ENCODE data around the gene RRAS.

Gene RRAS

DNA sequence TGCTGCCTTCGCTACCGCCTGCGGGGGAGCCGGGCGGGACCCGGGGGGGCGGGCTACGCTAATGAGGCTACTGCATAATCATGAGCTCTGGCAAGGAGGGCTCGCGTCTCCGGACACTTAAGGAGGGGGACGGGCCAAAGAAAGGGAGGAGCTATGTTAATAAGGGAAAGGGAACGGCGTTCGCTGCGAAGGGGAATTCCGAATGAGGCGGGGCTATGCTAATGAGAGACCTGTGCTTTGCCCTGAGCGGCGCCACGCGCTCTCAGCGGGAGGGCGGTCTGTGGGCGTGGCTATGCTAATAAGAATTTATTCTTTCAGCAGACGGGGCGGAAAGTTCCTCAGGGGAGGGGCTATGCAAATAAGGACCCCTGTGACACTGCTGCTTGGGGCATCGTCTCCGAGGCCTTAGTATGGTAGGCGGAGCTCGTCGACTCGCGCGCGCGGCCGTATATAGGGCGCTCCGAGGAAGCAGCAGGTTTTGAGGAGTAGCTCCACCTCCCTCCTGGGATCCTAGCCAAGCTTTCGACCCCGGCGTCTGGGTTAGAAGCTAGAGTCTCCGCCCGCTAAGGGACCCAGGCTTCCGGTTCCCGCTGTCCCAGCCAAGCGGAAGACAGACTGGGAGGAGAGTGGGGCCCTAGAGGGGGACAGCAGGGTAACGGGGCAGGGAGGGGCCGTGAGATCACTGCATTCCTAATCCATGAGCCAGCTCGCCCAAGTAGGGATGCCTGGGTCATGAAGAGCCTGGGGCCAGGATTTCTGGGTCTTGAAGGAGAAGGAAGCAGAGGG lies at the start of gene RRAS:
Gene RRAS (minus strand): TSS at position 31 of the 786 bp plus-strand sequence. CDS start 45 bp downstream, outside the sequence.
- DNase-seq, result peak; percentile 100

DNA sequence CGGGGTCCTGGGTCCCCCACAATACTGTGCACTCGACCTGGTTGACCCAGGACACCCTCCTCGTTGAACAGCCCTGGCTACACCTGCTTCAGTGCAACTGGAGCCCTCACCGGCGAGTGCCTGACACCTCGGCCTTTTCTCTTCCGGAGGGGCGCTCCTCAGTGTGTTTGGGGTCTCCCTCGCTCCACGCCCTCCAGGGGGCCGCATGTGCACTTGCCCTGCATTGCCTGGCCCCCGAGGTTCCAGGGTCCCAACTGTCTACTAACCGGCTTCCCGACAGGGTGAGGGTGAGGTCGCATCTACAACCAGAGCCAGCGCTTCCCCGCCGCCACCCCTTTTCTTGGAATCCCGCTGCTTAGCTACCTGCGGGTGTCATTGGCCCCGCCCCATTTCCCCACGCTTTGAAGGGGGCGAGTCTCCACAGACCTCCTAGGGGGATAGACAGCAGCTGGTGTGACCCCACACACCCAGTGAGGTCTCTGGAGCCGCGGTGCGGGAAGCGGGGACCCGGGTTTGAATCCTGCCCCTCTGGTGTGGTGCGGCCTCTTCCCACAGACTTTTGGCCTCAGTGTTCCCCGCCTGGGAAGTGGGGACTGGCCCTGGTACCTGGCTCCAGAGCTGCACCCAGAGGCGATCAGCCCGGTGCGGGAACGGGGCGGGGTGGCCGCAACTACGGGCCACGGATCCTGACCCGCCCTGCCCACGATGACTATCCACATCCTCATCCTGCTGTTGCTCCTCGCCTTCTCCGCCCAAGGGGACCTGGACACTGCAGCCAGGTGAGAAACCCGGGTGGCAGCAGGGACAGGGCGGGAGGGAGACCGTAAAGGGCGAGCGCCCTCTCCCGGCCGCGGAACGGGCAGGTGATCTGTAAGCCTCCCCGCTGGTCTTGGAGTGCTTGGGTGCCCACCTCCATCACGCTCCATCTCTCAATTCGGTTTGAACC lies 49.5 kb upstream of the RRAS start, which contains the start of gene ADM5:
Gene ADM5 (plus strand): TSS at position 462 of the 946 bp plus-strand sequence. CDS start 244 bp downstream, at position 706.
- peak in 1 of 3 donors; percentile 18 for DNase-seq

DNA sequence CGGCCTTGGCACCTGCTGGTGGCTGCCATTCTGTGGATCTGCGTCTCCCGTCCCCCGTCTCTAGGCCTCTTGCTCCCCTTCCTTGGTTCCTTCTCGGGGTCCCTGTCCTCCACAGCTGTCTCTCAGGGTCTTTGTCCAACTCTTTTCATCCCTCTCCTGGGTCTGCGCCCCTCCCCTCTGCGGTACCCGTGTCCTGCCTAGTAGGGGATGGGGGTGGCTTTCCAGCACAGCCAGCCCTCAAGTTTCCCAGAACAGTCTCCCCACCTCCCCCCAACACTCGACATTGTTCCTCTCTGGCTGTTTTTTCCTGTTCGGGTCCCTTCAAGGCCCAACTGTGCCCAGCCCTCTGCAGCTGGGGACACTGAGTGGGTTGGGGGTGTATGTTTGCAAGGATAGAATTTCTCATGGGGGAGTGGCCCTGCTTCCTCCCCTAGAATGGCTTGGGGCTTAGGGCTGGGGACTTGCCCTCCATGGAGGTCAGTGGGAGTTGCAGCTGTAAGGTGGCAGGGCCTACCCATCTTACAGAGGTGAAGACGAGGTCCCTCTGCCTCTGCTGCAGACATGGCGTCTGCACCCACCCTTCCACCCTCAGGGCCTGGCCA lies 48.7 kb upstream of the RRAS start:
- DNase-seq, result no peak

GRCh38 chr19:49687566-49688316 lies 47.8 kb upstream of the RRAS start:
- peak; percentile 52 to 58 (median 58) for DNase-seq

DNA sequence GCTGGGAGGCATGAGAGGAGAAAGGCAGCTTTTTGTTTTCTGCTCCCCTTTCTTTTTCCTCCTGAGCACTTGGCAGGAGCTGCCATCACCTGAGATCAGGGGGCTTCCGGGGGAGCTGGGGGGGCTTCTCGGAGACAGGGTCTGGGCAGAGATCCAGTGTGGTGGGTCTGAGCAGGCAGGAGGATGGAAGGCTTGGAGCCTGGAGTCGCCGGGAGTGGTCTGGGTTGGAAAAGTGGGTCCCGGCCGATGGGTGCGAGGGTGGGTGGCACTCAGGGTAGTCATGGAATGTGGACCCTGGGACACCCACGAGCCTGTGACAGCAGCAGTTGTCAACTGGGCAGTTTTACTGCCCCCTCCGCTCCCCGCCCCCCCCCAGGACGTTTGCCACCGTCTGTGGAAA lies 47.2 kb upstream of the RRAS start:
- no peak for DNase-seq

DNA sequence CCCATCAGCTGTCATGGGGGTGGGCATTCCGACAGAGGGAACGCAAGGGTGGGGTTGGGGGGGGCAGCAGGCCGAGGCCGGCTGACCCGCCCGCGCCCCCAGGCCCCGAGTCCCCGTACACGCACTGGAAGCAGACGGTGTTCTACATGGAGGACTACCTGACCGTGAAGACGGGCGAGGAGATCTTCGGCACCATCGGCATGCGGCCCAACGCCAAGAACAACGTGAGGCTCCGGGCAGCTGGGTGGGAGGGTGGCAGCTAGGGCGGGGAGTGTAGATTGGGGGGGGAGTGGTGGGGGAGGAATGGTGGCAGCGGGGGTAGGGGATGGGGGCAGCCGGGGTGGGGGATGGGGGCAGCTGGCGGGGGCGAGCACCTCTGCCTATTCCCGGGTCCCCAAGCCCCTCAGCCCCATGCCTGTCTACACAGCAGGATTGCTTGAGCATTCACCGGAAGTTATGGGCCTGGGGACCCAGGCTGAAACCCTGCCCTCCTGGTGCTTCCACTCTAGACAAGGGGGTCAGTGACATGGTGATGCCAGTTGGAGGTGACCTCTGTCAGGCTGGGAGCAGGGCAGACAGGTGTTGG lies 46.7 kb upstream of the RRAS start:
- DNase-seq, result no peak

- no peak for DNase-seq
Observed at GRCh38 chr19:49685845-49686332, 45.9 kb upstream of the RRAS start.

- no peak for DNase-seq
Observed at GRCh38 chr19:49684983-49685553, 45.1 kb upstream of the RRAS start.

GRCh38 chr19:49684251-49684982 lies 44.5 kb upstream of the RRAS start:
- peak in 2 of 3 donors; percentile 34 to 44 for DNase-seq

DNA sequence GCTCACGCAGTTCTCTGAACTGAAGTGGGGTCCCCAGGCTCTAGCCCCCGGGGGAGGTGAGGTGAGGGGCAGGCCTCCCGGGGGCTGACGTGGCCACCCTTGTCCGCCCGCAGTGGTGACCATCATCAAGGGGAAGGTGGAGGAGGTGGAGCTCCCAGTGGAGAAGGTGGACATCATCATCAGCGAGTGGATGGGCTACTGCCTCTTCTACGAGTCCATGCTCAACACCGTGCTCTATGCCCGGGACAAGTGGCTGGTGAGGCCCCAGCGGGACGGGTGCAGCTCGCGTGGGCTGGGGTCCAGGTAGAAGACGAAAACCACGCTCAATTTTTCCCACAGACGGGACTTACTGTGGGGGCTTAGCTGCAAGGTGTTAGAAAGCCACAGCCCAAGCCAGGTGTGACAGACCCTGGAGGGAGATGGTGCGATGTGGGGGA lies 43.9 kb upstream of the RRAS start:
- no peak for DNase-seq

DNA sequence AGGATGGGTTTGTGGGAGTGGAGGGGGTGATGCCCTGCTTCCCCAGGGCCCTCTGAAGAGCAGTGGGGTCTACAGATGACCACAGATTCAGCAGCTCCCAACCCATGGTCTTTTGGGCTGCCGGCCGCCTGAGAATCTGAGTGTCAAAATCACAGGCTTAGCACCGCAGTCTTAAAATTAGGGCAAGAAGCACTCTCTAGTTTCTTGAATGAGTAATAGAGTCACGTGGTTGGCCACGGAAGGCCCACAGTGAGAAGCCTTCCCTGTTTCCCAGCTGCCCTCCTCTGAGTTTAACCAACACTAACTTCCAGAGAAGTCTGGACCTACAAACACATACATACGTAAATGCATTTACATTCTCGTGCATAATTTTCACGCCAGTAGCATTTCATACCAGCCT lies 42.3 kb upstream of the RRAS start:
- DNase-seq, result no peak

DNA sequence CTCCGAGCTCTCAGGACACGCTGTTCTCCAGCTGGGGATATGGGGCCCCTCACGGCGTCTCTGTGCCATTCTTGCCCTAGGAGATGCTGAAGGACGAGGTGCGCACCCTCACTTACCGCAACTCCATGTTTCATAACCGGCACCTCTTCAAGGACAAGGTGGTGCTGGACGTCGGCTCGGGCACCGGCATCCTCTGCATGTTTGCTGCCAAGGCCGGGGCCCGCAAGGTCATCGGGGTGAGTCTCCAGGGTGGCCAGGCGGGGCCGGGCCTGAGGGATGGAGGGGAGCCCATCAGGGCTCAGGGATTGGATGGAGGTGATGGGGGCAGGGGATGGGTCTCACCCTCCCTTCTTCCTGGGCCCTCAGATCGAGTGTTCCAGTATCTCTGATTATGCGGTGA lies 41.9 kb upstream of the RRAS start:
- no peak for DNase-seq

GRCh38 chr19:49680421-49681351 lies 40.7 kb upstream of the RRAS start:
- peak; percentile 91 to 96 (median 95) for DNase-seq

DNA sequence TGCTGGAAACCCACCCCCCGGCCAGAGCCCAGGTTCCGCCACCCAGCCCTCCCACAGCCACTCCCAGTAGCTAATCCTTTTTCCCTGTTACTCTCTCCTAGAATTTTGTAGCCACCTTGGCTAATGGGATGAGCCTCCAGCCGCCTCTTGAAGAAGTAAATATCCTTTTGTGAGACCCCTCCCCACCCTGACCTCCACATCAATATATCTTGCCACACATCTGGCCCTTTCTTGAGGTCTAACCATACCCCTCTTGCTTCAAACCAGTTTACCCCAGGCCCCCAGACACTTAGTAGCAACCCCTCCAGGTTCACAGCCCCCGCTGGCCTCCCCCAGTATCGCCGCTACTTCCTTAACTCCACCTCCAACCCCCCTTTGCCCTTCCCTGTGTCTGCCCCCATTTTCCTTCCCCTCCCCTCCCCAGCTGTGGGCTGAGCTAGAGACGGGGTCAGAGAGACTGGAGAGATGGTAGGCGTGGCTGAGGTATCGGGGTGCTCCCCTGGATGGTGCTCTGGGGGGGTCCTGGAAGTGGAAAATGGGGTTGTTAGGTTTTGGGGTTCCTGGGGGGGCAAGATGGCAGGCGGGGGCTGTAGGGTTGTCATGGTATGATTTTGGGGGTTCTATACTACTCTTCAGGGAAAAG lies 39.9 kb upstream of the RRAS start:
- no peak for DNase-seq

DNA sequence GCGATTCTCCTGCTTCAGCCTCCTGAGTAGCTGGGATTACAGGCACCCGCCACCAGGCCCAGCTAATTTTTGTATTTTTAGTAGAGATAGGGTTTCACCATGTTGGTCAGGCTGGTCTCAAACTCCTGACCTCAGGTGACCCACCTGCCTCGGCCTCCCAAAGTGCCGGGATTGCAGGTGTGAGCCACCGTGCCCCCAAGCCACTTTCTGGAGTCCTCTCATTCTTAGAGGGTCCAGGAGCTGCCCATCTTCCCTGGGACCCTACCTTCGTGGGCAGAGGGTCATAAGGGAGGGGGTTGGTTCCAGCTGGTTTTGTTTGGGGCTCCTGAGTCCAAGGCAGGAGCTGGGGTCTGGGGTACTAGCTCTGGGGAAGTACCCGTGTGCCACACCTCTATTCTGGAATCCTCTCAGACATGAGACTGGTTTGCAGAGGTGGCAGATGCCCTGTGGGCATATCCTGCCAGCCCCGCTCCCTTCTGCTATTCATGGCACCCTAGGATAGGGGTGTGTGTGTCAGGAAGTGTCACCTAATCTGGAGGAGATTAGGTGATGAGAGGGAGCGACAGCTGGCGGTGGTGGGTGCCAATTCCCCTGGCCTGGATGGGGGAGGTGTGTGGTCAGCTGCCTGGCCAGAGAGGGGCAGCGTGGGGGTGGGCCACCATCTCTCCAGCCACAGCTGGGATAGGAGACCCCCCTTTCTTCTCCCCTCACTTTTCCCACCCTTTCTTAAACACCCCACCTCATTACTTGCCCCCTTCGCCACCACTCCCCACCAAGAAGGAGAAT lies 39.2 kb upstream of the RRAS start:
- no peak for DNase-seq

GRCh38 chr19:49677901-49678674 lies 38.1 kb upstream of the RRAS start:
- DNase-seq, result peak; percentile 80 to 90 (median 82)

GRCh38 chr19:49677231-49677900 lies 37.4 kb upstream of the RRAS start, which contains the start of gene PRMT1:
Gene PRMT1 (plus strand): TSS chr19:49677271. CDS start chr19:49677281, 10 bp downstream.
- peak in 2 of 3 donors; percentile 45 to 71 for DNase-seq
